HL-60/S4 treated with phorbol 12-myristate 13-acetate at 8.2 ng/mL for 4 days and 3 days (cell line): ENCODE measurements around the gene OR6C76.
"Not testable (repeated sequence)": the region's sequence is repeated elsewhere in the genome, so short reads cannot be mapped to it uniquely, and the experiment has no call there.

Source experiments
- in situ Hi-C: fragments of 300-500 bp; cut with MboI; formaldehyde crosslinking; loops from 2 replicates; pipeline ENCODE4 v1.15.0; 2022; ENCODE audit warnings: low sequenced_read_pairs

Gene OR6C76

GRCh38 chr12:55425954-55426353 lies at the start of gene OR6C76:
Gene OR6C76, plus strand, starts transcription at chr12:55426254. Its CDS starts 0 bp downstream, at chr12:55426254.
- in situ Hi-C loops: no loop called here

- in situ Hi-C loops: no loop called here
Measured at GRCh38 chr12:55385891-55386290, 40.2 kb upstream of the OR6C76 start.

DNA sequence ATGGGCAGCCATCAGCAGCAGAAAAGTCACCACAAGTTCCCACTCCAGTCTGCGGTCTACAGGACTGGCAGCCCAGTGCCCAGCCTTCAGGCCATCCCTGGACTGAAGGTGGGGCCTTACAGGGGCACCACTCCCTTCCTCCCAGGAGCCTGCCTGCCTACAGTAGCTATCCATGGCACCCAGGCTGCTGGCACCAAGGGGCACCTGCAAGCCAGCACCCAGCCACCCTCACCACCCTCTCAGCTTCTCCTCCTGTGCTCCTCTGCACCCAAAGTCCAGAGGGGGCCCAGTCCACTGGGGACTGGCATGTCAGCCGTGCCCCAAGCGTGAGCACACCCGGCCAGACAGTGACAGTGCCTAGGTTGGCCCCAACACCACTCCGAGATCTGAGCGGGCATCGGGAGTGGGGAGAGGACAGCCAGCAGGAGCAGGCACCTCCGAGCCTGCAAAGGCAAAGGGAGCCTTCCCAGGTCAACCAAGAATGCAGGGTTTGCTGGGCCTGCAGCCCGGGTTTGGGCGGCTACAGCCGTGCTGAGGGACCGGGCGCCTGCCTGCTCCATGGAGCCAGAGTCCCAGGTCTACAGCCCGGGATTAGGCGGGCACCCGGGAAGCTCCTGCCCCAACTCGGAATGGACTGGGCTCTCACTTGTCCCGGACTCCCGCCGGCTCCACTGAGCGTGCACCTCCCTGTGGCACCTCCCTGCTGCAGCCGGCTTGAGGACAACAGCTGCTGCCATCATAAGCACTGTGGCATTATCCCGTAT lies 33.8 kb upstream of the OR6C76 start:
- in situ Hi-C loops: no loop called here

- in situ Hi-C loops: no loop called here
Measured at GRCh38 chr12:55396326-55396725, 29.7 kb upstream of the OR6C76 start.

DNA sequence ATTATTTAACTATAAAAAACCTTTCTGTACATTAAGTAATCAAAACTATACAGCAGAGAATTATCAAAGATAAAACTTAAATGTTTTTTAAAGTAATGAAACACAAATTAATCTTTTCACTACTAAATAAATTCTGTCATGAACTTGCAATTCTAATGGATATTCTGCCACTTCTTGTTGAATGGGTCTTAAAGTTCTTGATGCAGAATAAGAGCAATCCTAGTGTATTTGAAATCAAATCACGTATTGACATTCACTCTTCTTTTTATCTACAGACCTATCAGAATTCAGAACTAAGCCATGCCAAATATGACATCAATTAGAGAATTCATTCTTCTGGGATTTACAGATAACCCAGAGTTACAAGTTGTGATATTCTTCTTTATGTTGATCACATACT lies 25.8 kb upstream of the OR6C76 start, which contains the start of gene OR6C65:
Gene OR6C65 (plus strand): TSS at position 301 of the 400 bp plus-strand sequence. CDS start 0 bp downstream, at position 301.
- in situ Hi-C loops: no loop called here

DNA sequence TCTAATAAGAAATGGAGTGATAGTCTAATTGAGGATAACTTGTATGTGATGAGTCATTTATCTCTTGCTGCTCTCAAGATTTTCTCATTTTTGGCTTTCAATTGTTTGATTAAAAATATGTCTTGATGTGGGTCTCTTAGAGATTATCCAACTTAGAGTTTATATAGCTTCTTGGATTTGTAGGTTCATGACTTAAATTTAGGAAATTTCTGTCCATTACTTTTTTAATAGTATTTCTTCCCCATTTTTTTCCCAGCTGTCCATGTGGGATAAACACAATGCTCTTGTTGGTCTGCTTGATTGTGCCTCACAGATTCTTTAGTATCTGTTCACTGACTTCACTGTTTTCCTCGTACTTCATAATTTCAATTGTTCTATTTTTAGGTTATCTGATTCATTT lies 18.2 kb upstream of the OR6C76 start:
- in situ Hi-C loops: no loop called here

DNA sequence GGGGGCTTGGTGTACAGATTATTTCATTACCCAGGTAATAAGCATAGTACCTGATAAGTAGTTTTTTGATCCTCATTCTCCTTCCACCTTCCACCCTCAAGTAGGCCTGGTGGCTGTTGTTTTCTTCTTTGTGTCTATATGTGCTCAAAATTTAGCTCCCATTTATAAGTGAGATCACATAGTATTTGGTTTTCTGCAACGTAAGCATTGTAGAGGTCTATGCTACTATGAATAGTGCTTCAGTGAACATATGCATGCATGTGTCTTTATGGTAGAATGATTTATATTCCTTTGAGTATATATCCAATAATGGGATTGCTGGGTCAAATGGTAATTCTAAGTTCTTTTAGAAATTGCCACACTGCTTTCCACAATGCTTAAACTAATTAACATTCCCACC lies 16.9 kb upstream of the OR6C76 start:
- in situ Hi-C loops: not testable (repeated sequence)

DNA sequence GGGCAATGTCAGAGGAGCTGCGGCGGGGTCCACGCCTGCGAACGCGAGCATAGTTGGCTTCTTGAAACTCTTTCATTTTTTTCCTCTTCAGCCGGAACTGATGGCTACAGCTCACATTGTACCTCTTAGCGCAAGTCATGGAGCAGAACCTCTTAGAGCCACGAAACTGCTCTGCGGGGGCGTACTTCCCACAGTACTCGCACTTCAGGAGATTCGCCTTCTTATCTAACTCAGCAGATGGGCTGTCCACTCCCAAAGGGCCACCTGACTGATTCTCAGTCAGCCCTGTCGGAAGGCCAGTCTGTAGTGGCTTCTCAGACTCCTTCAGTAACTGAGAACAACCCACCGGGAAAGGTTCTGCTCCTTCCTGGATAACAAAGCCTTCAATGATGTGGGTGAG lies 13.9 kb upstream of the OR6C76 start:
- in situ Hi-C loops: not testable (repeated sequence)

GRCh38 chr12:55413498-55414388 lies 12.3 kb upstream of the OR6C76 start:
- in situ Hi-C loops: not testable (repeated sequence)

- in situ Hi-C loops: not testable (repeated sequence)
Measured at GRCh38 chr12:55414396-55414823, 11.6 kb upstream of the OR6C76 start.

DNA sequence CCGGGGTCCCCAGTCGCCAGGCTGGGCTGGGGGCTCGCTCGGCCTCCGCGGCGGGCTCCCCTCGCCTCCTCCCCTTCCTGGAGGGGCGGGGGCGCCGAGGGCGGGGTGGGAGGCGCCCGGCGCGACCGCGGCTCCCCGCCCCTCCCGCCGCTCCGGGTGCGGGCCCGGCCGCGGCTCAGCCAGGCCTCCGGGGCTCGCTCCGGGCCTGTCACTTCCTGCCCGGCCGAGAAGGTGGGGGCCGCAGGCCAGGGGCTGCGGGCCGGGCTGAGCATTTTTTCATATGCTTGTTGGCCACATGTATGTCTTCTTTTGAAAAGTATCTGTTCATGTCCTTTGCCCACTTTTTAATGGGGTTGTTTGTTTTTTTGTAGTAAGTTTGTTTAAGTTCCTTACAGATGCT lies 11.2 kb upstream of the OR6C76 start:
- in situ Hi-C loops: not testable (repeated sequence)

- in situ Hi-C loops: no loop called here
Measured at GRCh38 chr12:55416961-55417360, 9.1 kb upstream of the OR6C76 start.

GRCh38 chr12:55420307-55420962 lies 5.6 kb upstream of the OR6C76 start:
- in situ Hi-C loops: no loop called here

GRCh38 chr12:55428331-55429243 lies 2.5 kb downstream of the OR6C76 start:
- in situ Hi-C loops: no loop called here

DNA sequence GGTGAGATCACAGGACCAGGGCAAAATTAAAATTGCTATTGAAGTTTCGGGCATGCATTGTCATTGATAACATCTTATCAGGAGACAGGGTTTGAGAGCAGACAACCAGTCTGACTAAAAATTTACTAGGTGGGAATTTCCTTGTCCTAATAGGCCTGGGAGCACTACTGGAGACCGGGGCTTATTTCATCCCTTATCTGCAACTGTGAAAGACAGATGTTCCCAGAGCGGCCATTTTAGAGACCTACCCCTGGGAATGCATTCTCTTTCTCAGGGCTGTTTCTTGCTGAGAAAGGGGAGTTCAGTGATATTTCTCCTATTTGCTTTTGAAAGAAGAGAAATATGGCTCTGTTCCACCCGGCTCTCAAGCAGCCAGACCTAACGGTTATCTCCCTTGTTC lies 15.2 kb downstream of the OR6C76 start:
- in situ Hi-C loops: not testable (repeated sequence)

- in situ Hi-C loops: no loop called here
Measured at GRCh38 chr12:55443776-55444175, 17.7 kb downstream of the OR6C76 start, which contains the start of gene OR6C2. Gene OR6C2, plus strand, starts transcription at chr12:55444076. Its CDS starts 8,138 bp downstream, at chr12:55452214.

DNA sequence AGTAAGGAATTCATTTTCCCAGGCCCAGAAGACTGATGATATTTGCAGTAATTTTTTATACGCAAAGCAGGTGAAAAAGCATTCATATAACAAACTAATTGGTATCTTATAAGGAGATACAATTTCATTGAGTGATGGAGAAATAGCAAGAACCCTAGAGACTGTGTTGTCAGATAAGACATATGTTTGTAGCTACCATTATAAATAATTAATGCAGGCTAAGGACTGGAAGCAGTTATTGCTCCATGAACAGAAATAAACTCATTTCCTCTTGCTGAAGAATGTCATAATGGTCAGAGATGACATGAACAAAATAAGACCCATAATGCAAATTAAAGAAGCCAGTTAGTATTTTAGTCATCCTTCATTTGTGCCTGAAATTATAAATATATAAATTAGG lies 19.3 kb downstream of the OR6C76 start:
- in situ Hi-C loops: no loop called here

DNA sequence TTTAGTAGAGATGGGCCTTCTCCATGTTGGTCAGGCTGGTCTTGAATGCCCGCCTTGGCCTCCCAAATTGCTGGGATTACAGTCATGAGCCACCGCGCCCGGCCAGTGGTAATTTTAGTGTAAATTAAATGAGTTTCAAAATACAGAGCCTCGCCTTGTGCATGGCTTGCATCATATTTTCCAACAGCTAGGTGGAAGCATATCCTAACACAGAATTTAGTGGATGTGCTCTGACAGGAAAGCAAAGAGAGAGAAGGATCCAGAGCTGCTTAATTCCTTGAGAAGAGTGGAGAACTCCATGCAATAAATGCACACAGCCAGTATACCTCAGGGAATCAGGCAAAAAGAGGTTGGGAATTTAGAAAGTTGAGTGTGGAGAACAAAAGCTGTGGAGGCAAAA lies 20.3 kb downstream of the OR6C76 start:
- in situ Hi-C loops: no loop called here

DNA sequence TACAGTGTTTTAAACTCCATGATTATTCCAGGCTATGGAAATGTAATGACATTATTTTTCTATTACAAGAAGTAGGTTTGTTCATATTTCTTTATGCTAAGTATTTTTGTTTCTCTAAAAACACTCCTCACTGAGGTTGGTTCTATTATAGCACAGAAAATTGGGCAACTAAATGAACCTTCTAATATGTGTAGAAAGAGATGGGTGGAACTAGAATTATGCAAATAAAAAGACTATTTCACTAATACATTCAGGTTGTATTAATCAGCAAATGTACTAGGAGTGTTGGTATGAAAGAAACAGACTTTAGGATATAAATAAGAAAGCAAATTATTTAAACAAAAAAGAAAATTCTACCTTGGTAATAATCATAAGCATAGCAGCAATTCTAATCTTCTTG lies 22.8 kb downstream of the OR6C76 start:
- in situ Hi-C loops: no loop called here

GRCh38 chr12:55464926-55465325 lies 38.9 kb downstream of the OR6C76 start:
- in situ Hi-C loops: not testable (repeated sequence)
